Measurements from ENCODE around the gene ITPK1.

The ITPK1 gene

GRCh38 chr14:92946847-92947545 is 168.7 kb downstream of the ITPK1 start:
- no peak for DNase-seq

DNA sequence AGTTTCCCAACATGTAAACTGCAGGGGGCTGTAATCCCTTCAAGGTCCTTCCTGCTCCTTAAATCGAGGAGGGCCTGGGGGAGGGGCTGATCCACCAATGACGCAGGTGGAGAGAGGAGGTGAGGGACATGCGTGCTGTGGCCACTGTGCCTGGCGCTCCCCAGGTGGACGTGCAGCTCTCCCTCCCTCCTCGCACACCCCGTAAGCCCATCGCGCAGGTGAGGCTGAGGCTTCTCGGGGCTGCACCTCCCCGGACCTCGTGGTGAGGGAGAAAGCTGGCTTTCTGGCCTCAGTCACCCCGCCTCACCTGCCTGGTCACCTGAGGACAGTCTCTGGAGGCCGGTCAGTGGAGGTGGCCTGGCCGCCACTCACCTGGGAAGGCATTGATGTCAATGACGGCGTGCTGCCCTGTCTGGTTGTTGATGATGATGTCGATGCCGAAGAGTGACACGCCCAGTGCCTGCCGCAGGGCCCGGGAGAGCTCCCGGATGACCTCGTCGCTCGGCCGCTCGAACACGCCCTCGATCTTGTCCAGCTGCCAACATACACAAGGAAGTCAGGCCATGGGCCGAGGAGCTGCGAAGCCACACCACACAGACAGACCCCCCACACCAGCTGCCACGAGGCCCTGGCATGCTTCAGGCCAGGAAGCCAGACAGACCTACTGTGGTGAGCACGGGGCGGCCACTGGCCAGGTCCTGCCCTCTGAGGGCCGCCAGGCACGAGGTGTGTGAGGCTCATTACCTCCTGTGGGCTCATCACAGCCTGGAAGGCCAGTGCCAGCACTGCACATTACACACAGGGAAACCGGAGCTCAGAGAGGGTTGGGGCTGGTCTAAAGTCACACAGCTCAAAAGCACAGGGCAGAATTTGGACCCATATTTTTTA is 169.5 kb downstream of the ITPK1 start:
- no peak for DNase-seq

DNA sequence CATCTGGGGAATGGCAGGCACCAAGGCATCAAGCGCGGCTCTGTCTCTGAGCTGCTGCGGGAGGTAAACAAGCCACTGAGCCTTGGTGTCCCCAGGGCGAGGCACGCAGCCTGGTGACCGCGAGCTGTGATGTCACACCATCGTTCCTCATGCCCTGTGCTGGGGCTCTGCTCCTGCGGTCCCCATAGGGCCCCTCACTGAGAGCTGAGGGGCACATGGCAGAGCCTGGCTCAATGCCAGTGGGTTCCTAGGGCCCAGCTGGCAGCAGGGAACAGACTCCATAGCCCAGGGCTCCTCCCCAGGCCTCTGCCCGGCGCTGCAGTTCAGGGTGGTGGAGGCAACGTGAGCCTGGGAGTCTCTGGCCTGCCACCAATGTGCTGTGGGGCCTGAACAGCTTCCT is 170.2 kb downstream of the ITPK1 start:
- no peak for DNase-seq

GRCh38 chr14:92944976-92945375 is 170.7 kb downstream of the ITPK1 start:
- no peak for DNase-seq

DNA sequence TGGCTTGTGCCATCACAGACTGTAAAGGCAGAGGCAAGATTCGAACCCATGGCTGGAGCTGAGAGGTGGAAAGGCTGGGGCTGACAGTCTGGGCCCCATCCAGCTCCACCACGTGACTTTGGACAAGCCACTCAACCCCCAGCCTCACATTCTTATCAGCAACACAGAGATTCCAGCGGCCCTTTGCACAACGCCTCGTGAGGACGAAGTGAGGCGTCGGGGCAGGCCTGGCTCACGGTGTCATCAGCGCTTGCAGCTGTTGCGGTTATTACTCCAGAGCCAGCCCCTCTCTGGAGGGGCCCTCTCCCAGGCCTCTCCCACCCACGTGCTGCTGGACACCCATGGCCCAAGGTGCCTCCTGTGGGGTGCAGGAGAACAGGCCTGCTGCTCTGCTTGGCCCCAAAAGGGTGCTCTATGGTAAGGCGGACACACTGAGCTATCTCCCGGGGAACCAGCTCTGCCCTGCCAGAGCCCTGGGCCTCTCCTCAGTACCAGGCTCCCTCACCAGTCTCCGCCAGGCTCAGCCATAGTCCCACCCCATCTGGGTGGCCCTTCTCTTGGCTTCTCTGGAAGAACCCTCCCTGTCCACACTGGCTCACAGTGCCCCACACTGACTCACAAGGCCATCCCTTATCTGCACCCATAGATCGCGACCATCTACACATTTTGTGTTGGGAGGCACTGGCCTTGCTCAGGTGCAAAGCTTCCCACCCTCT is 171.7 kb downstream of the ITPK1 start:
- DNase-seq = no peak

DNA sequence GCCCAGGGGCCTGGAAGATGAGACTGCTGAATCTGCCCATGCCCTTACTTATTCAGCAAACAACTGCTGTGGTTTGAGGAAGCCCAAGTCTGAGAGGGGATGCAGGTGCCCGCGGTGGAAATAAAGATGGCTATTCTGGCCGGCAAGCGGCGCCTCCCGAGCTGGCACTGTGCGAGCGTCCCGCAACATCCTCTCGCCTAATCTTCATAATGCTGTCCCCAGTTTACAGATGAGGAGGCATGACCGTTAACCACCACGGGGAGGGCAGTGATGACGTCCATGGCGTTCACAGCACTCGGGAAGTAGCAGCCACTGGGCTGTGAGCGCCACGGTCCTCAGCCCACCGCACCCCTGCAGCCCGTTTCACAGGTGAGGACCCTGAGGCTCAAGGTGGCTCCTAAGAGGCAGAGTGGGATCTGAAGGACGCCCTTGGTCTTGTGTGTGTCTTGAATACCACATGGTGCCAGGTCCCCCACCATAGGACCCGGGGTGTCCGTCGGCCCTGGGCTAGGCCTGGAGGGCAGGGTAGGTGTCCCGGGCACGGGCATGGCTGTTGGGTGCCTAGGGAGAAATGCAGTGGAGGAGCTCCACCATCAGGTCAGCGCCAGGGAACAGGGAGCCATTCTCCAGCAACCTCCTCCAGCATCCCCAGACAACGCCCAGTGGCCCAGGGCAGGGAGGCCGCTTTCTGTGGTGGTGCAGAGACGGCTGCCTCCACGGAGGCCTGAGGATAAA is 172.6 kb downstream of the ITPK1 start:
- no peak for DNase-seq

- DNase-seq = no peak
Measured at GRCh38 chr14:92942576-92942975, 173.1 kb downstream of the ITPK1 start.

DNA sequence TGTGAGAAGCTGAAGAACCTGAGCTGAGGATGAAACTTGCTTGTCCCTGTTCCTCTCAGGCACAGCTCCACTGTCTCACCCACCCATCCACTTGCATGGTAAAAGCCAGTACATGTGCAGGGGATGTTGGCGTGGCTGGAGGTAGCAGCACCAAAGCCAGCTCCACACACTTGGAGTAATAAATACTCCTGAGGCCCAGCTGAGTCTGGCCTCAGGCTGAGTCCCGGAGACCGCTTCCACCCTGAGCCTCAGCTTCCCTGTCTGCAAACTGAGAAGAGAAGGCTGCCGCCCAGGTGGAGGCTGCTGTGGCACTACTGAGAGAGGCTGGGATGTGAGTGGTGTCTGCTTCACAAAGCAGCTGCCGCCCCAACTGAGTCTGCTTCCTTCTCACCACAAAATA is 173.6 kb downstream of the ITPK1 start:
- no peak for DNase-seq

GRCh38 chr14:92941531-92941930 is 174.2 kb downstream of the ITPK1 start:
- no peak for DNase-seq

DNA sequence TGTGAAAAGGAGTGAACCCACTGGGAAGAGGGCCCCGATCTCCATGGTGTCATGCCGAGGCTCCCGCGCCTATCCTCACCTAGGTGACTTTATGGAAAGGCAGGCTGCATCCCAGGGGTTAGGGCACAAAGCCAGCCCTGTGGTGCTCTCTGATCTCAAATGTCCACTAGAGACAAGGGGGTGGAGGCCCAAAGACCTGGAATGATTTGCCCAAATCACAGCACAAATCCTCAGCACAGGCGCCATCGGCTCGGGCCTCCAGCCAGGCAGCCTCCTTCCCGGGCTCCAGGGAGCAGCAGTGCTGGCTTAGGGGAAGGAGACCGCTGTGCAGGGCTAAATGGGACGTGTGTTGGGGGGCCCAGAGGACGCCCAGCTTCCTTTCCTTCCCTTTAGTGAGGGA is 175.2 kb downstream of the ITPK1 start:
- no peak for DNase-seq

GRCh38 chr14:92939699-92940098 is 176.0 kb downstream of the ITPK1 start:
- DNase-seq = no peak

DNA sequence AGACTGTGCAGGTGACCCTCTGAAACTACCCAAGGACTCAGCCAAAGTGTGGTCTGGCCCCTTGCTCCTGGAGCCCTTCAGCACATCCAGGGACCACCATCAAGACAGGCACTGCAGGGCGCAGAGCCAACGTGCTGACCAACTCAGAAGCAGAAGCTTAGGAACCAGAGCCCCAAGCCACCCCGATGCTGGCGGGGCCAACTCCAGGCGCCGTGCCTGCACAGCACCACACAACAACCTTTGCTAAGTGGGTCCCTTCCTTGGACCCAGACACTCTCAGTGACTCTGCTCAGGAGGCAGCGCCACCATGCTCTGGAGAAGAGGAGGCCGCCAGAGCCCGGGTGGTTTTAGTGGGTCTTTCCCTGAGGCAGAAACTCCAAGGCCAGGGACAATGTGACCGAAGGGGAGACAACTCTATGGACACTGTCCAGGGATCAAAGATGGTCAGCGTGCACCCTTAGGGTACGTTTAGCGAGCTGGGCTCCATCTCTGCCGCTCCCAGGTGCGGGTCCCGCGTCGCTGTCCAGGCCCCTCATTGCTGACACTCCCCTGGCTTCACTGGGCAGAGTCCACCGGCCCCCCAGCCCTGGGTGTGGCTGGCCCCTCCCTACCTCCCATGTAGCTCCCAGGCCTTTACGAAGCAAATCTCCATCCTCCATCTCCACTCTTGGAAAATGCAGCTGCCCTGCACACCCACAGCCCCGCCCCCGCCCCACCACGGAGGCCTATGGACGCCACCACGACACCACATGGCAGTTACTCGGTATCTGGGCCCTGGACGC is 176.6 kb downstream of the ITPK1 start:
- DNase-seq = no peak

DNA sequence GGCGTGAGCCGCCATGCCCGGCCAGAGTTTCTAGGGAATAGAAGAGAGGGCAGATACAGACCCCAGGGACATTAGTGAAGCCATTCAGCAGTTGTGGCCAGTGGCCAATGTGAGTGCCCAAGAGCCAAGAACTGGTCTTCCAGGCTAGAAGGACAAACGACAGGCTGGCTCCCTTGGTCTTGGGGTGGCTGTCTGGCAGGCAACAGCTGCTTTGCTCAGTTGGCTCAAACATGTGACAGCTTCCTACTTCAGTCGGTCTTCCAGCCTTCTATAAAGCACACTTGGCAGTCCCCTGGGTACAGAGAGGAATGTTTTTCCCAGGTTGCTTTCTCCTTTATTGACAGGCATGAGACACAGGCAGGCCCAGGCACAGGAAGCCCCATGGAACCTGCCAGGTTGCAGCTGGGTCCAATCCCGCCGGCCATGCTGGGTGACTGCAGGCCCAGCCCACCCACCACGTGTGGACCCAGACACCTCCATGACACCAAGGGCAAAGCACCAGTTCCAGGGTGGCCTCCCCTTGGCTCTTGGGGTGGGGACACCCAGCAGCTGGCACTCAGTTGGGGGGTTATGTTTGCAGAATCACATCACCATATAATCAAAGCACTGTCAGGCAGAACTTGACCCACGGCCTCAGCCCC is 177.4 kb downstream of the ITPK1 start:
- DNase-seq = no peak

DNA sequence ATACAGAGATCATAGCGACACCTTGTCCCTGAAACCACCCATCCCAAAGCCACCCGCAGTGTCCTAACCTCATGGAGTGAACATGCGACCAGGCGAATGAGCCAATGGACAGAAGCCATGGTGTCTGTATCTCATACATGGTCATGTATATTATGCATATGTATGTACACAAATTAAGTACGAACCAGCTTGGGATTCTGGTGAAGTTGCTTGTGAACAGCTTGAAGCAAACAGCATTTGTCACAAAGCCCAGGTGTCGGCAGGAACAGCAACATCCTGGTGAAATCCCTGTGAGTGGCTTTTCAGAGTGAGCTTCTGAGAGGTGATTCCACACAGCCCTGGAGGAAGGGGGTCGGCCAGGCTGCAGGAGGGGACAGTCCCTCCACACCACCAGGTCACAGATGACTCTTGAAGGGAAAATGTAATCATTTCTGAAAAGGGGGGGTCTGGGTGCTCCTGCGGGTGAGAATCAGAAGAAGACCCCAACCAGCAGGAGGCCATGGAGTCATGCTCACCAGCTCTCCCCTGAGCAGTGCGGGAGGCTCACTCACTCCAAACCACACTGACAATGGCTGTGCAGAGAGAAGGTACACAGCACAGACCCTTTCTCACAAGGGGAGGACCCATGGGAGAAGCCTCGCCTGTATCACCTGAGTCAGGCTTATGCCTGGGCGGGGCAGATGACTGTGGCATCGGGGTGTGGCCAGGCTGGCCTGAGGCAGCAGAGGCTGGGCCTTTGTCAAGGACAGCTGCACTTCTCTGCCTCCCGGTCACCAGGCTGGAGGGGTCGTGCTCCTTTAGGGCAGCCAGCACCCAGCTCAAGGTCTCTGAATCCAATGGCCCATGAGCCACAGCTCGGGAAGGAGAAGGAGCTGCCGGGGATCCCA is 178.4 kb downstream of the ITPK1 start:
- peak; percentile 27 to 43 for DNase-seq

DNA sequence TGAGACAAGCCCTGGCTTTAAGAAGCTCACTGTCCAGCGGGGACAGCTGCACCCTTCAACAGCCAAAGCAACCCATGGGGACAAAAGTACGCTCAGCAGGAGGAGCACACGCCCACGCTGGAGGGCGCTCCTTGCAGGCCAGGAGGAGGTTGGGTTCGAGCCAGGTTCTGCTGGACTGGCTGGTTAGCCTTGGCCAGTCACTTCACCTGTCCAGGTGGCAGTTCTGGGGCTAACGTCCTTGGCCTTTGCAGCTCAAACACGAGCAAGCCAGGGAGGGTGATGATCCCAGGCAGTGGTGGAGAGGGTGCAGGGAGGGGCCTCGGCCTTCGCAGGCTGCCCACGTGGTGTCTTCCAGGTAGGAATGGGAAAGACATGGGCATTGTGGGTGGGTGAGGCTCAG is 179.6 kb downstream of the ITPK1 start:
- DNase-seq = no peak

- DNase-seq = no peak
Measured at GRCh38 chr14:92935446-92935845, 180.3 kb downstream of the ITPK1 start.

DNA sequence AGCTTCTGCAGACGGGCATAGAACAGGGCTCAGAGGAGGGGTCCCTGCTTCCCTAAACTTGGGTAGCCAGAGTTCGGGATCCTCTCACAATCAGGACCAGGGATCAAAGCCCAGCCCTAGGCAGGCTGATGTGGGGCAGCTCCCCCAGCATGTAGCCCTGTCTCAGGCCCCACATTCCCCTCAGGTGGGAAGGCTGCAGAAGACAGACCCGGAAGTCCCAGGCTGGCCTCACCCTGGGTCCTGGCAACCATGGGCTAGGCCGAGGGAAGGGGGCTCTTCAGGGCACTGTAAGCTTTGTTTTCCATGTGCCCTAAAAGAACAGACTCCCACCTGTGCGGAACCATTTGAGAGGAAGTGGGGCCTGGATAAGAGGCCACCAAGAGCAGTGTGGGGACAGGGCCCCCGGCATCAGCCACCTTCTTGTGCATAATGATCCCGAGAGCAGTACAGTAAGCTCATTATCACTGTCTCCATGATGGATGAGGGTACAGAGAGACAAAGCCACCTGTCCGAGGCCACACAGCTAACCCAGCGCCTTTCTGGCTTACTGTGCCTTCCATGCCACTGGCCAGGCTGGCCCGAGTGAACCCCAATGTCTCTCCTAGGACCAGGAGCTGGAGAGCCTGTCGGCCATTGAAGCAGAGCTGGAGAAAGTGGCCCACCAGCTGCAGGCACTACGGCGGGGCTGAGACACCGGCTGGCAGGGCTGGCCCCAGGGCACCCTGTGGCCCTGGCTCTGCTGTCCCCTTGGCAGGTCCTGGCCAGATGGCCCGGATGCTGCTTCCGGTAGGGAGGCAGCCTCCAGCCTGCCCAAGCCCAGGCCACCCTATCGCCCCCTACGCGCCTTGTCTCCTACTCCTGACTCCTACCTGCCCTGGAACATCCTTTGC is 181.3 kb downstream of the ITPK1 start:
- DNase-seq = no peak

DNA sequence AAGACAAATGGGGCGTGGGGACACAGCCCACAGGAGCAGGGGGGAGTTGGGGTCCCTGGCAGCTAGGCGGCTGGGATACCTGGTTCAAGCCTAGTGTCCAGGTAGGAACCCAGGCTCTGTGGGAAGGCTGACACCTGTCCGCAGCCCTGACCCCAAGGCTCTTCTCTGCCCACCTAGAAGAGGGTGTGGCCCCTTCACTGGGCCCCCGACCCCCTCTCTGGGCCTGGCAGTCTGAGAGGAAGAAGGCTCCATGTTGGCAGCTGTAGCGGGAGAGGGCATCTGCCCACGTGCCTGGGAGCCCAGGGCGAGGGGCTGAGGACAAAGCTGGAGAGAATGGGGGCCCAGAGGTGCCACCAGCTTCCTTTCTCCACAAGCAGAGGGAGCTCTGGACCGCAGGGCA is 182.2 kb downstream of the ITPK1 start:
- no peak for DNase-seq
